ENCODE results near the gene AKAP6. TPM values are rescaled to one million over a fixed set of nuclear protein-coding genes. Genes with fewer than 3 reads are reported as not detected.
A peak's percentile ranks its signal among the peaks of the same experiment; 100 is the strongest.

AKAP6 gene
- total RNA-seq = 10 to 100 TPM in 5 of 8 experiments, 1 to 10 TPM in 1, under 1 TPM in 2; 0.76 to 92.9 (median 54.0) TPM

- 0 to 66% (median 20%) methylated on average over 1 to 6 of the region's 7 CpGs for WGBS, 10 experiments
- Histone ChIP-seq H3K4me1 (replicated peaks in 1 of 2) (peaks cover 15 to 34% of the 10 kb centered on the region in 2 donors), H3K27ac (peak within 1 kb of the TSS; percentile 68 to 89), H3K4me3 (peak within 1 kb of the TSS; percentile 37 to 69 (median 52))
- in situ Hi-C loops (cut with MboI; ENCODE audit: low pct_unique_long_range_greater_than_20kb in 2 of 9, low sequenced_read_pairs in 9 of 9, unreplicated experiment in 9 of 9) = no loop called here
- peak in 7 of 8 experiments; percentile 23 to 92 (median 86) for ATAC-seq (replicated peaks in 6 of 8)
These were observed at the start of gene AKAP6 for GRCh38 chr14:32329146-32329545. Gene AKAP6 (plus strand): TSS chr14:32329298. CDS start chr14:32433494, 104,196 bp downstream.

GRCh38 chr14:32286602-32287001, 42.5 kb upstream of the AKAP6 start:
- WGBS, 10 experiments = 40 to 100% (median 85%) methylated on average over 1 of the region's 1 CpG; no CpG with 5 or more reads in 4 of the 10 experiments
- Histone ChIP-seq H3K27ac (no peak overlapping the region), H3K4me3 (no peak overlapping the region), H3K4me1 (replicated peaks in 1 of 2) (no peaks in the 10 kb centered on the region)
- no peak for ATAC-seq (replicated peaks in 6 of 8)
- in situ Hi-C loops (cut with MboI; ENCODE audit: low pct_unique_long_range_greater_than_20kb in 2 of 9, low sequenced_read_pairs in 9 of 9, unreplicated experiment in 9 of 9) = no loop called here

- ATAC-seq (replicated peaks in 6 of 8) = no peak
- WGBS, 10 experiments = 63 to 100% (median 94%) methylated on average over 1 to 3 of the region's 3 CpGs; no CpG with 5 or more reads in 2 of the 10 experiments
- peaks cover 10 to 12% of the 10 kb centered on the region in 2 donors for H3K4me1 ChIP-seq (replicated peaks in 1 of 2)
- no peak overlapping the region for H3K4me3 ChIP-seq
- in situ Hi-C loops (cut with MboI; ENCODE audit: low pct_unique_long_range_greater_than_20kb in 2 of 9, low sequenced_read_pairs in 9 of 9, unreplicated experiment in 9 of 9) = no loop called here
- no peak overlapping the region for H3K27ac ChIP-seq
These were observed 32.7 kb upstream of the AKAP6 start for GRCh38 chr14:32296366-32296765.

GRCh38 chr14:32298346-32298745, 30.8 kb upstream of the AKAP6 start:
- no peak for ATAC-seq (replicated peaks in 6 of 8)
- in situ Hi-C loops (cut with MboI; ENCODE audit: low pct_unique_long_range_greater_than_20kb in 2 of 9, low sequenced_read_pairs in 9 of 9, unreplicated experiment in 9 of 9) = no loop called here
- no peak overlapping the region for H3K27ac ChIP-seq
- H3K4me1 ChIP-seq (replicated peaks in 1 of 2) = peaks cover 12% of the 10 kb centered on the region in 2 donors
- H3K4me3 ChIP-seq = no peak overlapping the region
- WGBS, 10 experiments = 60 to 100% (median 94%) methylated on average over 1 to 3 of the region's 3 CpGs; no CpG with 5 or more reads in 3 of the 10 experiments

- 20 to 29% methylated on average over 1 of the region's 1 CpG; no CpG with 5 or more reads in 8 of the 10 experiments for WGBS, 10 experiments
- in situ Hi-C loops (cut with MboI; ENCODE audit: low pct_unique_long_range_greater_than_20kb in 2 of 9, low sequenced_read_pairs in 9 of 9, unreplicated experiment in 9 of 9) = no loop called here
- Histone ChIP-seq H3K4me1 (replicated peaks in 1 of 2) (peaks cover 21 to 24% of the 10 kb centered on the region in 2 donors), H3K4me3 (no peak overlapping the region), H3K27ac (peak overlapping the region; percentile 42 to 71)
- ATAC-seq (replicated peaks in 6 of 8) = peak in 5 of 8 experiments; percentile 38 to 83 (median 76)
These were observed 29.0 kb upstream of the AKAP6 start for GRCh38 chr14:32300136-32300535.

- H3K4me1 ChIP-seq (replicated peaks in 1 of 2) = peaks cover 21 to 28% of the 10 kb centered on the region in 2 donors
- peak in 2 of 8 experiments; percentile 4 to 8 for ATAC-seq (replicated peaks in 6 of 8)
- in situ Hi-C loops (cut with MboI; ENCODE audit: low pct_unique_long_range_greater_than_20kb in 2 of 9, low sequenced_read_pairs in 9 of 9, unreplicated experiment in 9 of 9) = no loop called here
- no peak overlapping the region for H3K27ac ChIP-seq
- H3K4me3 ChIP-seq = no peak overlapping the region
These were observed 25.2 kb upstream of the AKAP6 start for GRCh38 chr14:32303865-32304264.

- 27 to 100% (median 67%) methylated on average over 1 to 2 of the region's 3 CpGs; no CpG with 5 or more reads in 6 of the 10 experiments for WGBS, 10 experiments
- Histone ChIP-seq H3K27ac (peak overlapping the region; percentile 18 to 24), H3K4me3 (no peak overlapping the region), H3K4me1 (replicated peaks in 1 of 2) (peaks cover 21 to 28% of the 10 kb centered on the region in 2 donors)
- peak in 5 of 8 experiments; percentile 35 to 84 (median 60) for ATAC-seq (replicated peaks in 6 of 8)
- in situ Hi-C loops (cut with MboI; ENCODE audit: low pct_unique_long_range_greater_than_20kb in 2 of 9, low sequenced_read_pairs in 9 of 9, unreplicated experiment in 9 of 9) = no loop called here
These were observed 24.8 kb upstream of the AKAP6 start for GRCh38 chr14:32304296-32304695.

- in situ Hi-C loops (cut with MboI; ENCODE audit: low pct_unique_long_range_greater_than_20kb in 2 of 9, low sequenced_read_pairs in 9 of 9, unreplicated experiment in 9 of 9) = no loop called here
- 57 to 100% (median 81%) methylated on average over 1 to 3 of the region's 3 CpGs for WGBS, 10 experiments
- Histone ChIP-seq H3K4me3 (no peak overlapping the region), H3K4me1 (replicated peaks in 1 of 2) (peaks cover 12 to 16% of the 10 kb centered on the region in 2 donors), H3K27ac (no peak overlapping the region)
- peak in 4 of 8 experiments; percentile 36 to 58 (median 37) for ATAC-seq (replicated peaks in 6 of 8)
These were observed 22.5 kb upstream of the AKAP6 start for GRCh38 chr14:32306549-32306948.

GRCh38 chr14:32307881-32308582, 21.1 kb upstream of the AKAP6 start:
- 43 to 85% (median 73%) methylated on average over 1 to 2 of the region's 3 CpGs; no CpG with 5 or more reads in 1 of the 10 experiments for WGBS, 10 experiments
- peak in 6 of 8 experiments; percentile 26 to 89 (median 59) for ATAC-seq (replicated peaks in 6 of 8)
- H3K27ac ChIP-seq = no peak overlapping the region
- in situ Hi-C loops (cut with MboI; ENCODE audit: low pct_unique_long_range_greater_than_20kb in 2 of 9, low sequenced_read_pairs in 9 of 9, unreplicated experiment in 9 of 9) = no loop called here
- peaks cover 9 to 16% of the 10 kb centered on the region in 2 donors for H3K4me1 ChIP-seq (replicated peaks in 1 of 2)
- H3K4me3 ChIP-seq = no peak overlapping the region

- H3K4me1 ChIP-seq (replicated peaks in 1 of 2) = peaks cover 0 to 4% of the 10 kb centered on the region in 2 donors
- ATAC-seq (replicated peaks in 6 of 8) = peak in 3 of 8 experiments; percentile 83 to 96 (median 94)
- H3K4me3 ChIP-seq = no peak overlapping the region
- no peak overlapping the region for H3K27ac ChIP-seq
- in situ Hi-C loops (cut with MboI; ENCODE audit: low pct_unique_long_range_greater_than_20kb in 2 of 9, low sequenced_read_pairs in 9 of 9, unreplicated experiment in 9 of 9) = no loop called here
These were observed 18.2 kb upstream of the AKAP6 start for GRCh38 chr14:32310876-32311275.

GRCh38 chr14:32311294-32312009, 17.6 kb upstream of the AKAP6 start:
- no peak for ATAC-seq (replicated peaks in 6 of 8)
- no peak overlapping the region for H3K27ac ChIP-seq
- no peak overlapping the region for H3K4me3 ChIP-seq
- 33 to 100% (median 87%) methylated on average over 1 to 3 of the region's 3 CpGs; no CpG with 5 or more reads in 1 of the 10 experiments for WGBS, 10 experiments
- H3K4me1 ChIP-seq (replicated peaks in 1 of 2) = peaks cover 0 to 4% of the 10 kb centered on the region in 2 donors
- in situ Hi-C loops (cut with MboI; ENCODE audit: low pct_unique_long_range_greater_than_20kb in 2 of 9, low sequenced_read_pairs in 9 of 9, unreplicated experiment in 9 of 9) = no loop called here

- no peak overlapping the region for H3K27ac ChIP-seq
- peaks cover 0 to 4% of the 10 kb centered on the region in 2 donors for H3K4me1 ChIP-seq (replicated peaks in 1 of 2)
- no peak overlapping the region for H3K4me3 ChIP-seq
- ATAC-seq (replicated peaks in 6 of 8) = peak in 2 of 8 experiments; percentile 26 to 30
- 22 to 92% (median 84%) methylated on average over 1 to 3 of the region's 4 CpGs; no CpG with 5 or more reads in 2 of the 10 experiments for WGBS, 10 experiments
- in situ Hi-C loops (cut with MboI; ENCODE audit: low pct_unique_long_range_greater_than_20kb in 2 of 9, low sequenced_read_pairs in 9 of 9, unreplicated experiment in 9 of 9) = no loop called here
These were observed 17.1 kb upstream of the AKAP6 start for GRCh38 chr14:32312010-32312331.

GRCh38 chr14:32313844-32314376, 15.2 kb upstream of the AKAP6 start:
- 48 to 93% (median 72%) methylated on average over 2 to 5 of the region's 5 CpGs for WGBS, 10 experiments
- in situ Hi-C loops (cut with MboI; ENCODE audit: low pct_unique_long_range_greater_than_20kb in 2 of 9, low sequenced_read_pairs in 9 of 9, unreplicated experiment in 9 of 9) = no loop called here
- H3K27ac ChIP-seq = no peak overlapping the region
- ATAC-seq (replicated peaks in 6 of 8) = peak in 2 of 8 experiments; percentile 13 to 94
- H3K4me3 ChIP-seq = no peak overlapping the region
- no peaks in the 10 kb centered on the region for H3K4me1 ChIP-seq (replicated peaks in 1 of 2)
